H7 (cell line): ENCODE measurements around the gene SCGB1A1. TPM values are rescaled to one million over a fixed set of nuclear protein-coding genes. Genes with fewer than 3 reads are reported as not detected.
"Not testable (repeated sequence)": the region's sequence is repeated elsewhere in the genome, so short reads cannot be mapped to it uniquely, and the experiment has no call there.

Experiments used
- DNase-seq: peaks from one replicate; pipeline ENCODE4 v3.0.0; 2012
- H3K27me3 ChIP-seq: 2 replicates; pipeline ENCODE4 v1.6.0; 2011; ENCODE audit warnings: mild to moderate bottlenecking, low read length; ENCODE audit not compliant: control insufficient read depth, insufficient read depth
- H3K36me3 ChIP-seq: replicated peaks from 2 replicates; pipeline ENCODE4 v1.5.1; 2011; ENCODE audit warnings: low read length; ENCODE audit not compliant: control insufficient read depth, insufficient read depth
- H3K4me3 ChIP-seq: 2 replicates; pipeline ENCODE4 v1.5.1; 2011; ENCODE audit warnings: low read depth, mild to moderate bottlenecking, control low read depth, low read length, moderate library complexity; ENCODE audit not compliant: insufficient read depth
- total RNA-seq: library from RNA; depleted of rRNA; stranded (reverse); fragments of >200 nt; shearing (Covaris generic); gene quantifications from 2 replicates; pipeline ENCODE4 v1.2.3, GENCODE V29; 2014; rRNA removed

Gene SCGB1A1, protein sequence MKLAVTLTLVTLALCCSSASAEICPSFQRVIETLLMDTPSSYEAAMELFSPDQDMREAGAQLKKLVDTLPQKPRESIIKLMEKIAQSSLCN
- not detected in 2 replicates for total RNA-seq

GRCh38 chr11:62418733-62419132, at the start of gene SCGB1A1:
Gene SCGB1A1 (plus strand): TSS chr11:62419033. CDS start chr11:62419096, 63 bp downstream.
- H3K27me3 ChIP-seq: peaks cover 3% of the 10 kb centered on the region
- H3K36me3 ChIP-seq: no peaks in the 10 kb centered on the region
- no peak for DNase-seq
- H3K4me3 ChIP-seq: no peak within 1 kb of the TSS

DNA sequence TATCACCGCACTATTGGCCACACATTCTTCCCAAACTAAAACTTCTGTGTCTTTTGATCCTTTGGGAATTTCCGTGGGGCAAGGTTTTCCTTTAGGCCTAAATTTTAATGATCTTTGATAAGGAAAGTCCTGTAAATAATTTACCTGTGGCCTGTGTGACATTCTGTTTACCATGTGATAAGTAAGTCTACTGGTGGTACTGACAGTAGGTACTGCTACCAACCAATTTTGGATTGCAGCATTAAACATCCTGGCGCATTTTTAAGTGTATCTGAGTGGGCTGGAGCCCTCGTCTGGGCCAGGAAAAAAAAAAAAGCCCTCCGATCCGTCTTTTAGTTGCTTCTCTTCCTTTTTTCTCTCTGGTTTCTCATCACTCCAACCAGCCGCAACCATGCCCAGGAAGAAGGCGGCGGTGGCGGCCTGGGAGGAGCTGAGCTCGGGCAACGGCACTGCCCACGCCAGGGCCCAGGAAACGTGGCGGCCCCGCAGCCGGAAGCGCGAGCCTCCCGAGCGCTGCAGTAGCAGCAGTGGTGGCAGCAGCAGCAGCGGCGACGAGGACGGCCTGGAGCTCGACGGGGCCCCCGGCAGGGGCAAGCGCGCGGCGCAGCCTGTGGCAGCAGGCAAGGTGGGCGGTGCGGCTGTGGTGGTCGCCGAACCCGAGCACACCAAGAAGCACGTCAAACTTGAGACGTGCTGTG, 47.9 kb upstream of the SCGB1A1 start:
- DNase-seq: peak; percentile 46
- Histone ChIP-seq H3K4me3 (no peak overlapping the region), H3K27me3 (no peaks in the 10 kb centered on the region), H3K36me3 (no peaks in the 10 kb centered on the region; the same call in 1 of the 2 replicates)

DNA sequence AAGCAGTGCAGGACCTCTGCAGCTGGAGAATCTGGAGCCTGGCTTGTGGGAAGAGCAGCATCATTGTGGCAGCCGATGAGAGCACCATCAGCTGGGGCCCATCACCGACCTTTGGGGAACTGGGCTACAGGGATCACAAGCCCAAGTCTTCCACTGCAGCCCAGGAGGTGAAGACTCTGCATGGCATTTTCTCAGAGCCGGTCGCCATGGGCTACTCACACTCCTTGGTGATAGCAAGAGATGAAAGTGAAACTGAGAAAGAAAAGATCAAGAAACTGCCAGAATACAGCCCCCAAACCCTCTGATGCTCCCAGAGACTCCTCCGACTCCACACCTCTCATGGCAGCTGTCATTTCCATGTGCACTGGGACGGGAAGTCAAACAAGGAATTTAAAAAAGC, 46.0 kb upstream of the SCGB1A1 start:
- DNase-seq: no peak
- H3K4me3 ChIP-seq: no peak overlapping the region
- H3K27me3 ChIP-seq: no peaks in the 10 kb centered on the region
- no peaks in the 10 kb centered on the region; the same call in 1 of the 2 replicates for H3K36me3 ChIP-seq

DNA sequence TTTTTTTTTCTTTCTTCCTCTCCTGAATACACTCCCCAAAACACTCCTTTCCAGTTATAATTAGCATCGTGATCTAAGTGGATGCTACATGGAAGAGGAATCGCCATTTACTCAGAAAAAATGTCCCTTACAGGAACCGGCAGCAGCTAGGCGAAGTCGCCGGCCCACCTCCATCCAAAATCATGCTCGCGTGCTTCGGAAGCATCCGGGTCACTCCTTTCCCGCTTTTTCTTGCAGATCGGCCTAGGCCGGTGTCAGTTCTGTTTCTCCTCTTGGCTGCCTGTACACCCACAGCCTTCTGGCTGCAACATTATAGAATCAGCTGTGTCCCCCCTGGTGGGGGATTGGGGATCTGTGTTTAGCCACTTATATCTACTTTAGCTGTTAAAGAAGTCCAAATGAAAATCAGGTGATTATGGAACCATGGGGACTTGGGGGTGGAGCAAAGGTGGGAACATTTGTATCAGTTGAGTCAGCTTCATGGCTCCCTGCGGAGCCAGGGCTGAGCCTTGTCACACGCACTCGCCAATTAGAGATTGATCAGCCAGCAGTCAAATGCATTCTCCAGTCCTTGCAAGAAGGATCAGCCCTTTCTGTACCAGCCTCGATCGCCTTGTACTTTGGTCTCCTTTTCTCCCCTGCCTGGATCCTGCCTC, 45.2 kb upstream of the SCGB1A1 start:
- no peaks in the 10 kb centered on the region; the same call in 1 of the 2 replicates for H3K36me3 ChIP-seq
- no peak for DNase-seq
- H3K4me3 ChIP-seq: no peak overlapping the region
- H3K27me3 ChIP-seq: no peaks in the 10 kb centered on the region

DNA sequence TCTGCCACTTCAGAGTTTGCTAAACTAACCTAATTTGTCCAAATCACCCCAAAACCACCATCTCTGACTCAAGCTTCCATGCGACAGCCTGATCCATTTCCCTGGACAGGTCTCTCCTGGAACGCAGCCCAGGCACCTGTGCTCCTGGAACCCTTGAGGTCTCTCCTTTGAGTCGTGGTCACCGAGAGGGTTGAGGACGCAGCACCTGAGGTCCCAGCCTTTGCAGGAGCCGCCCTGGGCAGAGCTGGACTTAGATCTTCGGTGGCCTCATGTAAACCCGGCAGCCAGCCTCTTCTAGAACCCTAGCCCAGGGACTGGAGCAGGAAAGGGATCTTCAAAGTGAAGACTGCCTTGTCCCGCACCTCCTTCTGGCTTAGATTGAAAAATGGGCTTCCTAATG, 44.0 kb upstream of the SCGB1A1 start:
- H3K27me3 ChIP-seq: no peaks in the 10 kb centered on the region
- H3K4me3 ChIP-seq: no peak overlapping the region
- no peak for DNase-seq
- no peaks in the 10 kb centered on the region; the same call in 1 of the 2 replicates for H3K36me3 ChIP-seq

- H3K4me3 ChIP-seq, H3K27me3 ChIP-seq, DNase-seq, H3K36me3 ChIP-seq: not testable (repeated sequence)
Measured at GRCh38 chr11:62378459-62379063, 40.3 kb upstream of the SCGB1A1 start.

- H3K36me3 ChIP-seq, H3K27me3 ChIP-seq, H3K4me3 ChIP-seq, DNase-seq: not testable (repeated sequence)
Measured at GRCh38 chr11:62379586-62379985, 39.2 kb upstream of the SCGB1A1 start.

GRCh38 chr11:62380821-62381245, 38.0 kb upstream of the SCGB1A1 start:
- not testable (repeated sequence) for H3K36me3 ChIP-seq, H3K4me3 ChIP-seq, H3K27me3 ChIP-seq
- peak; percentile 48 for DNase-seq

DNA sequence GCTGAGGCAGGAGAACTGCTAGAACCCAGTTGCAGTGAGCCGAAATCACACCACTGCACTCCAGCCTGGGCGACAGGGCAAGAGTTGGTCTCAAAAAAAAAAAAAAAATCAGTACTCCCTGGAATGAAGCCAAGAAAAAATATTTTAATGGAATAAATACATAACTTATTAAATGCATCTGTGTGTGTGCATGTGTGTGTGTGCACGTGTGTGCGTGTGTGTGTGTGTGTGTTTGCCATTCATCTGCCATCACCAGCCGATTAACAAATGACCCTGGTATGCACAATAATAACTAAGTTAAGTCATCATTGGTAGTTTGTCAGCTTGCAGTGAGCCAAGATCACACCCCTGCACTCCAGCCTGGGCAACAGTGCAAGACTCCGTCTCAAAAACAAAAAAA, 35.0 kb upstream of the SCGB1A1 start:
- DNase-seq: no peak
- H3K36me3 ChIP-seq: no peaks in the 10 kb centered on the region
- no peak overlapping the region for H3K4me3 ChIP-seq
- no peaks in the 10 kb centered on the region for H3K27me3 ChIP-seq

DNA sequence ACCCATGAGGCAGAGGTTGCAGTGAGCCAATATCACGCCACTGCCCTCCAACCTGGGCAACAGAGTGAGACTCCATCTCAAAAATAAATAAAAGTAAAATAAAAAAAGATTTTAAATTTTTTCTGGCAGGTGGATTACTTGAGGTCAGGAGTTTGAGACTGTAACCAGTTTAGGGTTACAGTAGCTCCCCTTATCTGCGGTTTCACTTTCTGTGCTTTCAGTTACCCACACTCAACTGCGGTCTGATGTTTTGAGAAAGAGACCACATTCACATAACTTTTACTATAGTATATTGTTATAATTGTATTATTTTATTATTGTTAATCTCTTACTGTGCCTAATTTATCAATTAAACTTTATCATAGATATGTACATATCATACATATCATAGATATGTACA, 32.8 kb upstream of the SCGB1A1 start:
- not testable (repeated sequence) for DNase-seq, H3K27me3 ChIP-seq, H3K4me3 ChIP-seq, H3K36me3 ChIP-seq

GRCh38 chr11:62387381-62387780, 31.5 kb upstream of the SCGB1A1 start:
- Histone ChIP-seq H3K4me3 (no peak overlapping the region), H3K27me3 (no peaks in the 10 kb centered on the region), H3K36me3 (no peaks in the 10 kb centered on the region)
- no peak for DNase-seq

DNA sequence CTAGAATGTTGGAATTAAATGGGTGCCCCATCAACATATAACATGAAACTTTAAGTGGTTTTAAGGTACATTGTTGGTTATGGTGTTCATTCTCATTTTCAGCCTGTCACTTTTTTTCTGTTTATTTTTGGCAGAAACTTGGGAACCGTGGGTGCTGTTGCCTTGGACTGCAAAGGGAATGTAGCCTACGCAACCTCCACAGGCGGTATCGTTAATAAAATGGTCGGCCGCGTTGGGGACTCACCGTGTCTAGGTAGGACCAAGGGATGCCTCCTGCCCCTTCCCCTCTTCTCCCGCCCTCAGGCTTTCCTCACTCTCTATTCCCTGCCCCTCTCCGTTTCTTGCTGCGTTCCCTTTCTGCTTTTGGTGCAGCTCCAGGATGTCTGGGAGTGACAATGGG, 29.8 kb upstream of the SCGB1A1 start:
- DNase-seq: no peak
- Histone ChIP-seq H3K4me3 (no peak overlapping the region), H3K27me3 (no peaks in the 10 kb centered on the region), H3K36me3 (no peaks in the 10 kb centered on the region)

- DNase-seq: no peak
- Histone ChIP-seq H3K4me3 (no peak overlapping the region), H3K36me3 (no peaks in the 10 kb centered on the region), H3K27me3 (no peaks in the 10 kb centered on the region)
Measured at GRCh38 chr11:62390237-62390636, 28.6 kb upstream of the SCGB1A1 start.

- Histone ChIP-seq H3K36me3 (no peaks in the 10 kb centered on the region), H3K27me3 (no peaks in the 10 kb centered on the region), H3K4me3 (no peak overlapping the region)
- no peak for DNase-seq
Measured at GRCh38 chr11:62390722-62391121, 28.1 kb upstream of the SCGB1A1 start.
